ENCODE results near the gene TARS3.
"Not testable (repeated sequence)": the region's sequence is repeated elsewhere in the genome, so short reads cannot be mapped to it uniquely, and the experiment has no call there.

TARS3 gene

DNA sequence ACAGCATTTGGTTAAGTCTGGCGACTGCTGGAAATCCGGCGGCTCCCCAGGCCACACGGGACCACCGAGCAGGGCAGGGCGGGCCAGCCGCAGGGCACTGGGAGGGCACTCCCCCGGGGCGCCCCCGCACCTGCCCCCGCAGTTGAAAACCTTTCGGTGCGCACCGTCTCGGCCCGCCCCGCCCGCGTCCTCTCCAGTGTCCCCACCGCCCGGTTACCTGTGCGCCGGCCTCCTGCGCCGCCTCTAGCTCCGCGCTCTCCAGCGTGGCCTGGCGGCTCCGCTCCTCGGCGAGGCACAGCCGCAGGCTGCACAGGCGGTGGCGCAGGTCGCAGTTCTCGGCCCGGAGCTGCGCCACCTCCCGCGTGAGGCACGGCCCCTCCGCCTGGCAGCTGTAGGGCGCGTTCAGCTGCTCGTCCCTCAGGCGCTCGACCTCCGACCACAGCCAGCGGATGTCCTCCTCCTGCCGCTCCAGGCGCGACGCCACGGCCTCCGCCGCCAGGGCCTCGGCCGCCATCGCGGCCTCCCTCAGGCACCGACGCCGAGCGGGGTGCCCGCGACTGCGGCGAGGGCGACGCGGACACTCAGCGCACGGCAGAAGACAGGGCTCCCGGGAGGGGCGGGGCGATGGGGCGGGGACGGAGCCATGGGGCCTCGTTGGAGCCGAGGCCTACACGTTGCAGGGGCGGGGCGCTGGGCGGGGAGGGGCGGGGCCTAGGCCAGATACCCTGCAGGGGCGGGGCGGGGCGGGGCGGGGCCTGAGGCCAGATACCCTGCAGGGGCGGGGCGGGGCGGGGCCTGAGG, at the start of gene TARS3:
TARS3 (minus strand) TSS at position 600 of the 801 bp plus-strand sequence; CDS start at position 514, 86 bp downstream.
- DNase-seq (ENCODE audit: low read depth, low spot score), result no peak

- no peak for DNase-seq (ENCODE audit: low read depth, low spot score)
Measured at GRCh38 chr15:101773496-101774100, 49.3 kb upstream of the TARS3 start.

DNA sequence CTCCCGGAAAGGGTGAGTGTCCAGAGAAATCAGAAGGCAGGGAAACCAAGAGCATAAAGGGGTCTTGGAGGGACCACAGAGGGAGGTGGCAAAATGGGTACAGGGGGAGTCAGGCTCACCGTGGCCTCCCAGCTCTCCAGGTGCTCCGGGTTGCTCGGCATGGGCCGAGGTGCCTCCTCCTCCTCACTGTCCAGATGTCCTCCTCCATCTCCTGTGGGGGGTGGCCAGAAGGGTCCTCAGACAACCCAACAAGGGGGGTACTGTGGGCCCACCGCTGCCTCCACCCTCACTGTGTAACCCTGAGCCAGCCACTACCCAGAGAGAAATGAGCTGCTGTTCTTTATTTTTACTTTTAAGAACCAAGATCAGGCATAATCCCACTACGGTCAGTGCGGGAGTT, 48.6 kb upstream of the TARS3 start:
- DNase-seq (ENCODE audit: low read depth, low spot score), result no peak

- DNase-seq (ENCODE audit: low read depth, low spot score), result not testable (repeated sequence)
Measured at GRCh38 chr15:101767083-101767640, 42.9 kb upstream of the TARS3 start.

DNA sequence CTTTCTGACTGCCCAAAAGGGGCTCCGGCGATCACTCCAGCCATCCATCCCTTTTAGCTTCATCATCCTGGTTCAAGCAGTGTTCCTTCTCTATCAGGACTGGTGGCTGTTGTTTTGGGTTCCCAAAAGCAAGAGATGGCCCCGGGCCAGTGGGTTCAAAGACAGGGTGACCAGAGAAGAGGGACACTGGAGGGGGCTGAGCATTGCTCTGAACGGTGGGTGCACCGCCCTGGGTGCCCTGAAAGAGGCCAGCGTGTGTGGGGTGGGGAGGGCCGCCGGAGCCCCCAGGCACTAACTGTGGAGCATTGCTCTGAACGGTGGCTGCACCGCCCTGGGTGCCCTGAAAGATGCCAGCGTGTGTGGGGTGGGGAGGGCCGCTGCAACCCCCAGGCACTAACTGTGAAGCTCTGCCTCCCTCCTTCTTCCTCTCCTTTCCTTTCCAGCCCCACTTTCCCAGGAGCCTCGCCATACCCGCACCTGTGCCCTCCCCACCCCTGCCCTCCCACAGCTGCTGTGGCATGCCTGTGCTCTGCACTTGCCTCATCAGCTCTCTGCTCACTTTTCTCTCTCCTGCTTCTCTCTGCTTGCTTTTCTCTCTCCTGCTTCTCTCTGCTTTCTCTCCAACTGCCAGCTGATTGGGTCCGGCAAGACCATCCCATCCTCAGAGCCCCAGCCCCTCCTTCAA, 41.6 kb upstream of the TARS3 start:
- DNase-seq (ENCODE audit: low read depth, low spot score), result no peak

- DNase-seq (ENCODE audit: low read depth, low spot score), result not testable (repeated sequence)
Measured at GRCh38 chr15:101765340-101765671, 41.0 kb upstream of the TARS3 start.

- DNase-seq (ENCODE audit: low read depth, low spot score), result not testable (repeated sequence)
Measured at GRCh38 chr15:101764669-101765339, 40.5 kb upstream of the TARS3 start.

DNA sequence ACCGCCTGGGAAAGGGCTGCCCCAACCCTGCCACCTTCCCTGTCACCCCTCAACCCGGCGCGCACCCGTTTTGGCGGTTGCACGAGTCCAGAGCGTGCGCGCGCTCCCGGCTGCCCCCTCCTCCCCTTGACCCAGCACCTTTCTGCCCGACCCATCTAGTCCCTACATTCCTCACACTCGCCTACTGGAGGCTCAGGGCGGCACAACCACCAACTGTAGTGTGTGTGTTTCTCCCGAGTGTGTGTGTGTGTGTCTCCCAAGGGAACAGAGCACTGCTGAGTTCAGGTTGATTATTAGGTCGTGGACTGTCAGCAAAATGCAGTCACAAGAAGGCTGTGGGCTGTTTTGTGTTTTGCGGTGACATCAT, 22.4 kb upstream of the TARS3 start:
- not testable (repeated sequence) for DNase-seq (ENCODE audit: low read depth, low spot score)

DNA sequence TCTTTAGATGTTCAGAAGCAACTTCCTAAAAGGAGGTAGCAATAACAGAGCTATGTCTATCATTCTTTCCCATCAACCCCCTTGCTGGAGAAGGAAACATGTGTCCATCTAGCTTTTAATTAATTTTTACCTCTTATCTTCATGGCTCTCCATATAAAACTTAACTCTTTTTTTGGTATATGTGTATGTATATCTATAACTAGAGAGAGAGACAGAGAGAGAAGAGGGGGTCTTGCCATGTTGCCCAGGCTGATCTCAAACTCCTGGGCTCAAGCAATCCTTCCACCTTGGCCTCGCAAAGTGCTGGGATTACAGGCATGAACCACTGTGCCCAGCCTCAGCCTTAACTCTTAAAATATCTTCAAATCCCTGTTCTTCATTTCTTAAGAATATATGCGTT, 10.6 kb upstream of the TARS3 start:
- not testable (repeated sequence) for DNase-seq (ENCODE audit: low read depth, low spot score)

- no peak for DNase-seq (ENCODE audit: low read depth, low spot score)
Measured at GRCh38 chr15:101733545-101733944, 9.3 kb upstream of the TARS3 start.

DNA sequence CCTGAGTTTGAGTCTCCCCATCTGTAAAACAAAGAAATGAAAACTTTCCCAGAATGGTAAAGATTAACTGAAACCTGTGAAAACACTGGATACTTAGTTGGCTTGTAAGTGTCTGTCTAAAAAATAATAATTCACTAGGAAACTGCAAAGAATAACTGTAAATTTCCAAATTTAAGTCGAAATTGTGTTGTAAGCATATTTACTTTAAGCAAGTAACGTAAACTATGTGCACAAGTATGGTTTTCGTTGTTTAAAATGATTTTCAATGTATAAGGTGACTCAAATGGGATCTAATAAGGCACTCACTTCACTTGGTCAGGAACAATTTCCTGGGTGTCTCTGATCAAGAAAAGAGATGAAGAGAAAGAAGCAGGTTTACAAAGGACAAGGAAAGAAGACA, 8.5 kb upstream of the TARS3 start:
- DNase-seq (ENCODE audit: low read depth, low spot score), result no peak

DNA sequence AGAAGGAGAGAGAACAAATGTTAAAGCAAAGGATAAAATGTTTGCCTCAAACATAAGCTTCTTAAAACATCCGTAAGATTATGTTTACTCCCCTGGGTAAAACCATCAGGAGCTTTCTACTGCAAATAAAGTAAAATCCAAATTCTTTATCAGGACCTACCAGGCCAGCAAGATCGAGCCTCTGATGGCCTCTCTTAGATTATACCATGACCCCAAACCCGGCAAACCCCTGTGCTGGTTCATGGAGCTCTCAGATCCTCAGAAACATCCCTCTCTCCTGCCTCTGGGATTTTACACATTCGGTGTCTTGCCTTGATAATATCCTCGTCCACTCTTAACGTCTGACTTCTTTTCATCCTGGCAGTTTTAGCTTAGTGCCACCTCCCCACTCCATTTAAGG, 7.5 kb upstream of the TARS3 start:
- DNase-seq (ENCODE audit: low read depth, low spot score), result no peak

- no peak for DNase-seq (ENCODE audit: low read depth, low spot score)
Measured at GRCh38 chr15:101727186-101727585, 2.9 kb upstream of the TARS3 start.

DNA sequence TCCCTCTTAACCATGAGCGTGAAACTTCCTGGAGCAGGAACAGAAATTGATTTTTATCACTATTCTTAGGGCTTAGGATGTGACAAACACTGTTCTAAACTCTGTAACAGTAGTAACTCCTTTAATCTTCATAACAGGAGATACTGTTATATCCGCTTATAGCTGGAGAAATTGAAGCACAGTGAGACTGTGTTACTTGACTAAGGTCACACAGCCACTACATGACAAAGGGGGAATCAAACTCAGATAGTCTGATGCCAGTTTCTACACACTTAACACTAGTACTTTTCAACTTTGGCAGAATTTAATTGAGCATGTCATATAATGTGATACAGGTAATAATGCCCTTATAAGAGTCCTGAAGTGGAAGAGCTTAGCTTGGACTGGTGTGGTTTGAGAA, 800 bp upstream of the TARS3 start:
- DNase-seq (ENCODE audit: low read depth, low spot score), result no peak

DNA sequence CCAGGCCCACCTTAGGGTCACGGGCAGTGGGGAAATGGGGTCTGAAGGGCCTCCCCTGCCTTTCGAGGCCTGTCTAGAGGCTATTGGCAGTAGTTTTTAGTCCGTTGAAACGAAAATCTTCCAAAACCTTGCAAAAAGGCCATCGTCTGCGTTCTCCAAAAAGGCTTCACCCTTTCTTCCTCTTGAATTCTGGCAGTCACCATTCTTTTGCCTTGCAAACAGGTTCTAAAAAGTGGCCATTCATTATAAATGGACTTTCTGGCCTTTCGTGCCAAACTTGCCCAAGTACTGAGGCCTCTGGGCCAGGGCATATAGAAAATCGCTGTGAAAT, 367 bp upstream of the TARS3 start:
- DNase-seq (ENCODE audit: low read depth, low spot score), result no peak

DNA sequence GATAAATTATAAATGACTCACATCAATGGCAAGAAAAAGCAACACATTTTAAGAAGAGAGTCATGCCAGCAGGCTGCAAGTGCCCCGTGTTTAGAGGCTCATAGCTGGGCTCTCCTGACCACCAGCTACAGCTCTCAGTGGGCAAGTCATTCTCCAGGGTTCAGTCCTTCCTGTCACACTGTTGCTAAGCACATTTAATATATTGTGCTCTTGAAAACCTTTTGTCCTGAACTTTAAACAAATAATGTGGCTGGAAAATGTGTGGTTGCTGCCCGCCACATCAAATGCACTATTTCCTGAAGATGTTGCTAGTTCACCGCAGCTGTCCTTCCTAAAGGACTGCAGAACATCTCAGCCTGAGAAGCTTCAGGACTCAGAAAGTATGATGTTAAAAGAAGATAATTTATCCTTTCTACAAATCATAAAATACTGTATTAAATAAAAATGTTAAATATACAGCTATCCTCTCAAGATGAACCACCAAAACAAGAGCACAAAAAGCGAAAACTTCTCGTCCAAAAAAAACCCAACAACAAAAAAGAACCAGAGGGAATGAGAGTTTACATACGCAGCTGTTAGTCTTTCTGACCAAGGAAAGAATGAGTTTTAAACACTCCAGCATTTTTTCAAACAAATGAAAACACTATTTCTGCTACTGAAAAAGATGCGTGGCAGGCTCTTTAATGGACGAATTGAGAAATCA, 951 bp downstream of the TARS3 start:
- DNase-seq (ENCODE audit: low read depth, low spot score), result no peak

DNA sequence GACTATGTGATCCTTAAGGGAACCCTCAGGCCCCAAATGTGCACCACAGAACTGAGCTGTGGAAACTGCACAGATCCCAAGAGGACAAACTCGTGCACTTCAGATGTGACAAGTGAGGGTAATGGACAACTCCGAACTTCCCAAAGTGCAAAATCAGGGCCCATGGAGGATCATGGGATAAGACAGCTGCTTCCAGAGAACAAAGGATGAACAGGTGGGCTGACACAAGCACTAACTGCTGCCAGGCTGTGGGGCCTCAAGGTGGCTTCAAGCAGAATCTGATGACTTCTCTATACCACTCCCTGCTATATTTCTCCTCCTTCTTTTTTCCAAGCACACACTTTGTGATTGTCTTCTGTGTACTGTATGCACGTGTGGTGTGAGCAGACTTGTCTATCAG, 5.4 kb downstream of the TARS3 start:
- no peak for DNase-seq (ENCODE audit: low read depth, low spot score)

- no peak for DNase-seq (ENCODE audit: low read depth, low spot score)
Measured at GRCh38 chr15:101712078-101712477, 12.2 kb downstream of the TARS3 start.

DNA sequence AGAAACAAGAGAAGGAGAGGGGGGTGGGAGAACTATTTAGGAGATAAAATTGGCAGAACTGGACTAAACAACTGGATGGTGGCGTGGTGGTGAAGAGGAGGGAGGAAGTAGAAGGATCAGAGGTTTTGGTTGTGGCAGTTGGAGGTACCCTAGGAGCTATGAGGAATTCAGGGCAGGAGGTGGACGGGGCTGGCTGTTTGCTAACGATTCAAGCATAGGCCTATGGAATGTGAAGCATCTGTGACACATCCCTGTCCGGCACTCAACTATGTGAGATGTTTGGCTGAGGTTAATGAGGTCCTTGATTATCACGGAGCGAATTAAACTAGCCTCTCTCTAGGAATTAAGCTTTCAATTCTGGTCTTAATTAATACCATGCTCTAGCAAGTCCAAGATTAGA, 13.5 kb downstream of the TARS3 start:
- no peak for DNase-seq (ENCODE audit: low read depth, low spot score)

DNA sequence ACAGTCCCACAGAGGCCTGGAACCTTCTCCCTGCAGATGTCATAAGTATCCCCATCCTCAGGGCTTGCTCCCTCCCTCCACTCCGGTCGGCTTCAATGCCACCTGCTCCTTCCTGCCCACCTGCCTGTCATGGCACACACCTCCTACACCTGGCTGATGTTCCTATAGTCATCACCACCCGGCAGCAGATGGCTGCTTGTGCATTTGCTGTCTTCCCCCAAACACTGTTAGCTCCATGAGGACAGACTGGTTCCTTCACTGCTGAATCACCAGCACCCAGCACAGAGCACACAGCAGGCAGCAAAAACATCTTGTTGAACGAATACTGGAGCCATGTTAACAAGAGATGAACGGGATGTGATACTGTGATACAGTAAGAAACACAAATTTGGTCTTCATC, 14.8 kb downstream of the TARS3 start:
- no peak for DNase-seq (ENCODE audit: low read depth, low spot score)

GRCh38 chr15:101707983-101708382, 16.3 kb downstream of the TARS3 start:
- no peak for DNase-seq (ENCODE audit: low read depth, low spot score)

DNA sequence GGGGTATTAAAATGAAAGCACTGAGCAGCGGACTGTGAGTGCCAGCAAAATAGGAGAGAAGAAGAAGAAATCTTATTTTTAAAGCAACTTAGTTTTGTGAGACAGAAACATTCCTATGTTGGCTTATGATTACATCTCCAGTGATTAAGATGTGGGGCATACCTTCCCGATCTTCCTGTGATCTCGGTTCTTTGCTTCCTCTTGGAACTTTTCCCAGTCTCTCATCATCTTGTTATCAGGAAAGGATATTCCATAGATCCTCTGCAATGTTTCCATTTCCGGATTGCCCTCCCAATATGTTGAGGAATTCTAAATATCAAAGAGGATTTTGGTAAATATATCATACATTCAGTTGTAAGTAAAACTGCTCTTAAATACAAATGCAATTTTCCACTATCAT, 22.2 kb downstream of the TARS3 start:
- DNase-seq (ENCODE audit: low read depth, low spot score), result no peak
